ENCODE results near the gene NKAIN1.
A peak's percentile ranks its signal among the peaks of the same experiment; 100 is the strongest.

The NKAIN1 gene

GRCh38 chr1:31154632-31155215 is 85.0 kb downstream of the NKAIN1 start:
- peak overlapping the region; percentile 97 for H3K27ac Mint-ChIP-seq
- H3K9me3 Mint-ChIP-seq, result peaks cover 11% of the 10 kb centered on the region
- H3K4me1 Mint-ChIP-seq, result peaks cover 19% of the 10 kb centered on the region
- H3K4me3 Mint-ChIP-seq, result peak overlapping the region; percentile 92
- no peaks in the 10 kb centered on the region for H3K27me3 Mint-ChIP-seq (ENCODE audit: low read depth, poor library complexity)
- peak; percentile 91 for DNase-seq
- peaks cover 4% of the 10 kb centered on the region for H3K36me3 Mint-ChIP-seq (ENCODE audit: low read depth)
- TF ChIP-seq, protein P1, sequence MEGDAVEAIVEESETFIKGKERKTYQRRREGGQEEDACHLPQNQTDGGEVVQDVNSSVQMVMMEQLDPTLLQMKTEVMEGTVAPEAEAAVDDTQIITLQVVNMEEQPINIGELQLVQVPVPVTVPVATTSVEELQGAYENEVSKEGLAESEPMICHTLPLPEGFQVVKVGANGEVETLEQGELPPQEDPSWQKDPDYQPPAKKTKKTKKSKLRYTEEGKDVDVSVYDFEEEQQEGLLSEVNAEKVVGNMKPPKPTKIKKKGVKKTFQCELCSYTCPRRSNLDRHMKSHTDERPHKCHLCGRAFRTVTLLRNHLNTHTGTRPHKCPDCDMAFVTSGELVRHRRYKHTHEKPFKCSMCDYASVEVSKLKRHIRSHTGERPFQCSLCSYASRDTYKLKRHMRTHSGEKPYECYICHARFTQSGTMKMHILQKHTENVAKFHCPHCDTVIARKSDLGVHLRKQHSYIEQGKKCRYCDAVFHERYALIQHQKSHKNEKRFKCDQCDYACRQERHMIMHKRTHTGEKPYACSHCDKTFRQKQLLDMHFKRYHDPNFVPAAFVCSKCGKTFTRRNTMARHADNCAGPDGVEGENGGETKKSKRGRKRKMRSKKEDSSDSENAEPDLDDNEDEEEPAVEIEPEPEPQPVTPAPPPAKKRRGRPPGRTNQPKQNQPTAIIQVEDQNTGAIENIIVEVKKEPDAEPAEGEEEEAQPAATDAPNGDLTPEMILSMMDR (IDR thresholded peaks at IDR 0.05), result no peak

DNA sequence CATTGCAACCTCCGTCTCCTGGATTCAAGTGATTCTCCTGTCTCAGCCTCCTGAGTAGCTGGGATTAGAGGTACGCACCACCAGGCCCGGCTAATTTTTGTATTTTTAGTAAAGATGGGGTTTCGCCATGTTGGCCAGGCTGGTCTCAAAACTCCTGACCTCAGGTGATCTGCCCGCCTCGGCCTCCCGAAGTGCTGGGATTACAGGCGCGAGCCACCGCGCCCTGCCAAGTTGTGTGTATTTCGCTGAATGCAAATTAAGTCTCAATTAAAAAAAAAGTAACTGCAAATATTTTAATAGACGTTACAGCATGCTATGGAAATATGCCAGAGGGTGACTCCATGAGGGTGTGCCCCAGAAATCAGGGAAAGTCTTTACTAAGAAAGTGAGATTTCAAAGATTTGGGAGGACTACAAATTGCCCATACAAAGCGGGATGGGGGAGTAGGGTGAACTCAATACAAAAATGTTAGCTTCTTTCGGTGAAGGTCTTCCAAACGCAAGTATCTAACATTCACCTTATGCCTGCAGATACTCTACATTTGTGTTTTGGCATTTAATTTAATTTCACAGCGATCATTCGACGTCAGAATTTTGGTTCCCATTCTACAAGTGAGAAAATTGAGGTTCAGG is 85.6 kb downstream of the NKAIN1 start:
- peaks cover 11% of the 10 kb centered on the region for H3K9me3 Mint-ChIP-seq
- peak overlapping the region; percentile 92 for H3K4me3 Mint-ChIP-seq
- no peak for DNase-seq
- H3K36me3 Mint-ChIP-seq (ENCODE audit: low read depth), result peaks cover 4% of the 10 kb centered on the region
- H3K27me3 Mint-ChIP-seq (ENCODE audit: low read depth, poor library complexity), result no peaks in the 10 kb centered on the region
- peaks cover 19% of the 10 kb centered on the region for H3K4me1 Mint-ChIP-seq
- TF ChIP-seq, protein P1 (IDR thresholded peaks at IDR 0.05), result no peak
- peak overlapping the region; percentile 97 for H3K27ac Mint-ChIP-seq

DNA sequence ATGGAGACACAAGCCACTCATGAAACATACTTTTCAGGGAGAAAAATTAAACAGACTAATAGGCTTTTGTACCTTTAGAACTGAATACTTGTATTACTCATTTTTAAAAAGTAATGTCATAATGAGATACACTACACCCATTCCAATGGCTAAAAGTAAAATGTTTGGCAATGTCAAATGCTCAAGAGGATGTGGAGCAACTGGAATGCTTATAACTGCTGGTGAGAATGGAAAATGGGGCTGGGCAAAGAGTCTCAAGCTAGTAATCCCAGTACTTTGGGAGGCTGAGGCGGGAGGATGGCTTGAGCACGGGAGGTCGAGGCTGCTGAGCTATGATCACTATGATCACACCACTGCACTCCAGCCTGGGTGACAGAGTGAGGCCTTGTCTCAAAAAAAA is 86.3 kb downstream of the NKAIN1 start:
- H3K27ac Mint-ChIP-seq, result no peak overlapping the region
- TF ChIP-seq, protein P1 (IDR thresholded peaks at IDR 0.05), result no peak

GRCh38 chr1:31152181-31152795 is 87.4 kb downstream of the NKAIN1 start:
- Mint-ChIP-seq H3K9me3 (peaks cover 11% of the 10 kb centered on the region), H3K27ac (peak overlapping the region; percentile 12), H3K4me3 (no peak overlapping the region)

More for the DNA sequence above, 86.3 kb downstream of the NKAIN1 start:
- peaks cover 19% of the 10 kb centered on the region for H3K4me1 Mint-ChIP-seq
- no peak for DNase-seq
- H3K9me3 Mint-ChIP-seq, result peaks cover 11% of the 10 kb centered on the region
- H3K27me3 Mint-ChIP-seq (ENCODE audit: low read depth, poor library complexity), result no peaks in the 10 kb centered on the region
- peak overlapping the region; percentile 47 for H3K4me3 Mint-ChIP-seq
- peaks cover 4% of the 10 kb centered on the region for H3K36me3 Mint-ChIP-seq (ENCODE audit: low read depth)

GRCh38 chr1:31151402-31151801 is 88.3 kb downstream of the NKAIN1 start:
- Mint-ChIP-seq H3K4me1 (peaks cover 19% of the 10 kb centered on the region), H3K27me3 (ENCODE audit: low read depth, poor library complexity) (peaks cover 5% of the 10 kb centered on the region), H3K36me3 (ENCODE audit: low read depth) (peaks cover 4% of the 10 kb centered on the region), H3K27ac (no peak overlapping the region), H3K9me3 (peaks cover 11% of the 10 kb centered on the region), H3K4me3 (no peak overlapping the region)
- TF ChIP-seq, protein P1 (IDR thresholded peaks at IDR 0.05), result no peak
- no peak for DNase-seq

More at GRCh38 chr1:31152181-31152795, 87.4 kb downstream of the NKAIN1 start:
- no peak for DNase-seq
- Mint-ChIP-seq H3K36me3 (ENCODE audit: low read depth) (peaks cover 4% of the 10 kb centered on the region), H3K4me1 (peaks cover 19% of the 10 kb centered on the region), H3K27me3 (ENCODE audit: low read depth, poor library complexity) (no peaks in the 10 kb centered on the region)
- TF ChIP-seq, protein P1 (IDR thresholded peaks at IDR 0.05), result no peak
